A549 (cell line): Measurements from ENCODE around the gene NTM. TPM values are rescaled to one million over a fixed set of nuclear protein-coding genes. Genes with fewer than 3 reads are reported as not detected.

ENCODE experiments used
- ATAC-seq, 2 experiments: fragments of 200-7000 bp in 1 of 2; fragments of >200 bp in 1 of 2; cut with Nextera tagmentation in 1 of 2; cut with Tn5 transposase in 1 of 2; 3 replicates each; pipeline versions ENCODE4 v1.8.0 to v1.9.1; 2018 to 2020; ENCODE audit warnings: mild to moderate bottlenecking in 1 of 2, moderate library complexity in 1 of 2
- CTCF ChIA-PET: fragments of 300-600 bp; sonication (Branson Sonifier 250); formaldehyde crosslinking; extraction: SDS; loops from one replicate; lab custom pipeline; 2021; ENCODE audit warnings: antibody characterized with exemption, inconsistent platforms; lab: Yijun Ruan, JAX
- POLR2A ChIA-PET: fragments of 350-600 bp; formaldehyde crosslinking; extraction: SDS; loops from one replicate; lab custom pipeline; 2021; ENCODE audit warnings: antibody characterized with exemption, inconsistent platforms; lab: Yijun Ruan, JAX
- DNase-seq, 2 experiments: peaks; one replicate each; pipeline versions ENCODE4 v3.0.0 to v3.0.0-alpha.2; 2011 to 2016; ENCODE audit warnings: low read depth in 1 of 2, low spot score in 1 of 2
- FAIRE-seq: peaks from 2 replicates; lab custom pipeline; 2011; peaks lifted over from hg19 to GRCh38; lab: Jason Lieb, UNC
- H3K27ac ChIP-seq, 2 experiments: fragments of >200 bp; sonication (Bioruptor Twin); formaldehyde crosslinking; 3 replicates each; pipeline ENCODE4 v1.5.1; 2016 to 2017
- H3K4me1 ChIP-seq: fragments of >200 bp; sonication (Bioruptor Twin); formaldehyde crosslinking; 3 replicates; pipeline ENCODE4 v1.6.1; 2016
- H3K4me2 ChIP-seq: fragments of >200 bp; sonication (Bioruptor Twin); formaldehyde crosslinking; 3 replicates; pipeline ENCODE4 v1.6.1; 2016
- H3K4me3 ChIP-seq: fragments of >200 bp; sonication (Bioruptor Twin); formaldehyde crosslinking; 3 replicates; pipeline ENCODE4 v1.5.1; 2016
- H3K9me3 ChIP-seq: fragments of >200 bp; sonication (Bioruptor Twin); formaldehyde crosslinking; 3 replicates; pipeline ENCODE4 v1.6.1; 2016
- ATOH8 ChIP-seq: fragments of 250-450 bp; sonication (Bioruptor Pico); IDR thresholded peaks from 2 replicates; pipeline ENCODE4 v1.5.0; 2020; ENCODE audit warnings: low read depth, mild to moderate bottlenecking, moderate library complexity
- BCL3 ChIP-seq: fragments of >200 bp; sonication (Bioruptor Twin); formaldehyde crosslinking; IDR thresholded peaks from 3 replicates; pipeline ENCODE4 v1.6.1; 2016
- CBX2 ChIP-seq: fragments of 200-600 bp; sonication (generic); IDR thresholded peaks from 2 replicates; pipeline ENCODE4 v1.6.1; 2016; ENCODE audit warnings: low read depth, mild to moderate bottlenecking, borderline replicate concordance
- CEBPB ChIP-seq, 2 experiments: fragments of >200 bp in 1 of 2; sonication (Bioruptor Twin) in 1 of 2; formaldehyde crosslinking in 1 of 2; IDR thresholded peaks; 2 replicates each; pipeline ENCODE4 v1.6.1; 2012 to 2016
- EHF ChIP-seq: fragments of 250-450 bp; sonication (Bioruptor Pico); IDR thresholded peaks from 2 replicates; pipeline ENCODE4 v1.5.0; 2020; ENCODE audit warnings: mild to moderate bottlenecking
- ESRRA ChIP-seq: fragments of 150-350 bp; IDR thresholded peaks from 2 replicates; pipeline ENCODE4 v1.6.1; 2014; ENCODE audit warnings: mild to moderate bottlenecking, low read length, borderline replicate concordance
- FOSL2 ChIP-seq, 2 experiments: fragments of 450-650 bp in 1 of 2; fragments of >200 bp in 1 of 2; sonication (Bioruptor Twin) in 1 of 2; formaldehyde crosslinking; IDR thresholded peaks; 2 replicates each; pipeline versions ENCODE4 v1.5.0 to v1.6.1; 2016 to 2020; ENCODE audit warnings: mild to moderate bottlenecking in 1 of 2, moderate library complexity in 1 of 2
- GATA3 ChIP-seq: IDR thresholded peaks from 2 replicates; pipeline ENCODE4 v1.6.1; 2012; ENCODE audit warnings: borderline replicate concordance
- HOXA7 ChIP-seq: fragments of 250-450 bp; sonication (Bioruptor Pico); IDR thresholded peaks from 2 replicates; pipeline ENCODE4 v1.5.0; 2020; ENCODE audit warnings: mild to moderate bottlenecking, moderate library complexity
- HOXB13 ChIP-seq: fragments of 250-450 bp; sonication (Bioruptor Pico); IDR thresholded peaks from 2 replicates; pipeline ENCODE4 v1.5.0; 2020; ENCODE audit warnings: low read depth, mild to moderate bottlenecking, moderate library complexity
- KDM1A ChIP-seq: fragments of 200-600 bp; sonication (generic); IDR thresholded peaks from 2 replicates; pipeline ENCODE4 v1.6.1; 2016; ENCODE audit warnings: low read depth, mild to moderate bottlenecking
- MAZ ChIP-seq: fragments of 150-350 bp; IDR thresholded peaks from 2 replicates; pipeline ENCODE4 v1.6.1; 2014; ENCODE audit warnings: antibody characterized with exemption, low read depth, low read length, borderline replicate concordance
- NPAS2 ChIP-seq: fragments of 250-450 bp; sonication (Bioruptor Pico); IDR thresholded peaks from 2 replicates; pipeline ENCODE4 v1.8.0; 2022; ENCODE audit warnings: mild to moderate bottlenecking, moderate library complexity, borderline replicate concordance
- PBX3 ChIP-seq: IDR thresholded peaks from 2 replicates; pipeline ENCODE4 v1.6.1; 2012
- POLR2AphosphoS2 ChIP-seq: conservative IDR thresholded peaks from 2 replicates; pipeline ENCODE4 v1.6.1; 2012; ENCODE audit warnings: low read length, improper control_type of control experiment, inconsistent platforms
- RARB ChIP-seq: fragments of 250-450 bp; sonication (Bioruptor Pico); IDR thresholded peaks from 2 replicates; pipeline ENCODE4 v1.8.0; 2021; ENCODE audit warnings: mild to moderate bottlenecking, moderate library complexity
- RFX5 ChIP-seq: fragments of 450-650 bp; IDR thresholded peaks from 2 replicates; pipeline ENCODE4 v1.7.1; 2014; ENCODE audit warnings: antibody characterized with exemption, mild to moderate bottlenecking, moderate library complexity
- RNF2 ChIP-seq: fragments of 200-600 bp; sonication (generic); IDR thresholded peaks from 2 replicates; pipeline ENCODE4 v1.6.1; 2016; ENCODE audit warnings: low read depth, mild to moderate bottlenecking, antibody characterized with exemption, moderate library complexity, borderline replicate concordance
- USF2 ChIP-seq: fragments of 450-650 bp; IDR thresholded peaks from 2 replicates; pipeline ENCODE4 v1.6.1; 2014; ENCODE audit warnings: antibody characterized with exemption
- ZSCAN20 ChIP-seq: fragments of 250-450 bp; sonication (Bioruptor Pico); IDR thresholded peaks from 2 replicates; pipeline ENCODE4 v1.8.0; 2022; ENCODE audit warnings: mild to moderate bottlenecking, moderate library complexity
- WGBS: methylation state at CpG from one replicate; pipeline ENCODE4 v1.1.6; 2017; ENCODE audit errors: missing lambda C conversion rate; 5-methylcytosine and 5-hydroxymethylcytosine counted together
- polyA plus RNA-seq, 4 experiments: library from polyadenylated mRNA; depleted of rRNA in 3 of 4; stranded (reverse); fragments of >200 nt; fragmentation: RNase III in 1 of 4; extraction: RNeasy Plus Mini Kit Qiagen cat#74134 plus additional on column Dnase treatment in 1 of 4; gene quantifications; 2 replicates in 3 of 4; 3 replicates in 1 of 4; pipeline ENCODE4 v1.2.3, GENCODE V29; 2011 to 2017
- TF ChIP-seq, protein P1 (sequence below): fragments of >200 bp; sonication (Bioruptor Twin); formaldehyde crosslinking; IDR thresholded peaks from 2 replicates; pipeline ENCODE4 v1.6.1; 2016

Gene NTM
- polyA plus RNA-seq, 2 of the 4 experiments (the other 2 are of a cell fraction): not detected

DNA sequence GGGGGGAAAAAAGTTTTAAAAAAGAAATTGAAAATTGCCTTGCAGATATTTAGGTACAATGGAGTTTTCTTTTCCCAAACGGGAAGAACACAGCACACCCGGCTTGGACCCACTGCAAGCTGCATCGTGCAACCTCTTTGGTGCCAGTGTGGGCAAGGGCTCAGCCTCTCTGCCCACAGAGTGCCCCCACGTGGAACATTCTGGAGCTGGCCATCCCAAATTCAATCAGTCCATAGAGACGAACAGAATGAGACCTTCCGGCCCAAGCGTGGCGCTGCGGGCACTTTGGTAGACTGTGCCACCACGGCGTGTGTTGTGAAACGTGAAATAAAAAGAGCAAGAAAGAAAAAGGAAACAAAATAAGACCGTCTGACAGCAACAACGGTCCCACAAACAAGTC lies 964.9 kb downstream of the NTM start:
- TF ChIP-seq CEBPB (IDR thresholded peaks at IDR 0.05): no peak
- no peak for TF ChIP-seq RNF2
- no peak for TF ChIP-seq GATA3
- no peak for TF ChIP-seq NPAS2 (CRISPR knock-in tag)
- TF ChIP-seq KDM1A: no peak
- TF ChIP-seq FOSL2 (IDR thresholded peaks at IDR 0.05): no peak
- TF ChIP-seq FOSL2 (CRISPR knock-in tag; IDR thresholded peaks at IDR 0.05): no peak
- no peak for TF ChIP-seq RFX5
- TF ChIP-seq RARB (CRISPR knock-in tag): no peak
- no peak for TF ChIP-seq ESRRA
- TF ChIP-seq BCL3: no peak
- no peak for TF ChIP-seq PBX3
- no peak for TF ChIP-seq EHF
- no peak for TF ChIP-seq MAZ
- no peak for TF ChIP-seq CBX2
- no peak for TF ChIP-seq POLR2AphosphoS2
- no peak for TF ChIP-seq ATOH8 (CRISPR knock-in tag)
- TF ChIP-seq HOXB13 (CRISPR knock-in tag): no peak
- no peak for TF ChIP-seq HOXA7 (CRISPR knock-in tag)
- TF ChIP-seq ZSCAN20 (CRISPR knock-in tag): no peak

DNA sequence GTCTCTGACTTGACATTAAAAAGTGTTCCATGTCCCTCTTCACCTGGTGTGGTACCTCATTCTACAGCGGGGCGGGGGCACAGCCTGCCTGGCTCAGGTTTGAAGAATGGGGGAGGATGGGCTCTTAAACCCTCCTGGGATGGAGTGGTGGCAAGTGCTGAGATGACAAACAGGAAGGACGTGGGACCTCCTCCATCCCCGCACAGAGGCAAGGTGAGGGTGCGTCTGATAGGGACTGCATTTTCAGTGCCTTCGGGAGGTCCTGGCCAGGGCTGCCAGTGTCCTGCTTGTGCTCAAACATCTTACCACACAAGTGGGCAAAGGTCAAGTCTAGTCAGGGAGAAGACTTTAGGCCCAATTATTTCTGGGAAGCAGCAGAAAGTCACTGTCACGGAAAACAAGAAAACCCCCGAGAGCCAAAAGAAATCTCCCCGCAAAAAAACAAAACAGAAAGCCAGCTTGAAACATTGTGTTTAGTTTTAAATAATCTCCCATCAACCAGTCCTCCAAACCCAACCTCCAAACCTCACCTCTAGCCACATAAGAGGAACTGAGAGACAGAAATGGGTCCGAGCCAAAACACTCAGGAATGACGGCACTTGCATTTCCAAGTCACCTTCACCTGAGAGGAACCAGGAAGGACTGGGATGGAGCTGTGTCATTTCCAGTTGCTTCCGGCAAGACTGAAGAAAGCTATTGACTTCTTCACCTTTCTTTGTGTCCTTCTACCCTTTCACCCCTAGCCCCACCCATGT lies 966.5 kb downstream of the NTM start:
- ChIA-PET CTCF (no interaction called here), POLR2A (no interaction called here)
- TF ChIP-seq ATOH8 (CRISPR knock-in tag) (no peak), RFX5 (no peak), USF2 (no peak), BCL3 (no peak), HOXA7 (CRISPR knock-in tag) (no peak)
- TF ChIP-seq, protein P1, sequence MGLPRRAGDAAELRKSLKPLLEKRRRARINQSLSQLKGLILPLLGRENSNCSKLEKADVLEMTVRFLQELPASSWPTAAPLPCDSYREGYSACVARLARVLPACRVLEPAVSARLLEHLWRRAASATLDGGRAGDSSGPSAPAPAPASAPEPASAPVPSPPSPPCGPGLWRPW: no peak
- H3K9me3 ChIP-seq: no peaks in the 10 kb centered on the region
- FAIRE-seq (no peak), ATAC-seq (no peak), DNase-seq (no peak)
- no peak overlapping the region for H3K4me2 ChIP-seq
- no peaks in the 10 kb centered on the region for H3K4me1 ChIP-seq
- H3K4me3 ChIP-seq: no peak overlapping the region
- 25% methylated on average over 10 of the region's 12 CpGs for WGBS
- no peak overlapping the region for H3K27ac ChIP-seq

More for the DNA sequence above, 964.9 kb downstream of the NTM start:
- 29% methylated on average over 14 of the region's 14 CpGs for WGBS
- no peaks in the 10 kb centered on the region for H3K9me3 ChIP-seq
- no peak overlapping the region for H3K4me2 ChIP-seq
- ChIA-PET CTCF (no interaction called here), POLR2A (no interaction called here)
- H3K27ac ChIP-seq: no peak overlapping the region
- H3K4me3 ChIP-seq: no peak overlapping the region
- DNase-seq: no peak
- FAIRE-seq: no peak
- H3K4me1 ChIP-seq: no peaks in the 10 kb centered on the region
- ATAC-seq: no peak
